Psoas muscle (tissue), 8 donors: ENCODE results near the gene IKZF5. TPM values are rescaled to one million over a fixed set of nuclear protein-coding genes. Genes with fewer than 3 reads are reported as not detected.

Source experiments
- ATAC-seq, 4 donors: fragments of 200-7000 bp; cut with Tn5 transposase; one replicate each; pipeline ENCODE4 v1.9.1; 2020; ENCODE audit warnings: moderate library complexity in 3 of 4, mild to moderate bottlenecking in 2 of 4
- DNase-seq, 2 donors: peaks; one replicate each; pipeline ENCODE4 v3.0.0-alpha.2; 2020
- H3K27ac ChIP-seq: fragments of 200-600 bp; one replicate; pipeline ENCODE4 v1.8.0; 2022
- H3K27me3 ChIP-seq, 3 donors: fragments of 200-600 bp in 1 of 3; one replicate each; pipeline versions ENCODE4 v1.6.1 to v1.8.0; 2013 to 2022; ENCODE audit warnings: low read length in 2 of 3, mild to moderate bottlenecking in 2 of 3, moderate library complexity in 1 of 3; ENCODE audit not compliant: insufficient read depth in 3 of 3
- H3K36me3 ChIP-seq, 2 donors: fragments of 200-600 bp in 1 of 2; one replicate each; pipeline versions ENCODE4 v1.6.1 to v1.8.0; 2013 to 2022; ENCODE audit warnings: low read depth in 1 of 2, mild to moderate bottlenecking in 1 of 2, moderate library complexity in 1 of 2; ENCODE audit not compliant: insufficient read depth in 1 of 2
- H3K4me1 ChIP-seq: fragments of 200-600 bp; one replicate; pipeline ENCODE4 v1.8.0; 2022
- H3K4me3 ChIP-seq: fragments of 200-600 bp; one replicate; pipeline ENCODE4 v1.8.0; 2022; ENCODE audit warnings: mild to moderate bottlenecking
- H3K9me3 ChIP-seq: fragments of 200-600 bp; one replicate; pipeline ENCODE4 v1.8.0; 2022
- WGBS, 3 donors: extraction: QIAGEN DNeasy Blood & Tissue Kit; methylation state at CpG; one replicate each; pipeline versions ENCODE4 v1.1.6 to v1.1.7; 2013; 5-methylcytosine and 5-hydroxymethylcytosine counted together
- intact Hi-C, 2 donors: fragments of 100-400 bp; cut with DNase I; formaldehyde crosslinking; loops; one replicate each; pipeline versions ENCODE4 v1.11.0 to v1.14.2; 2022
- polyA plus RNA-seq, 3 donors: library from polyadenylated mRNA; stranded (reverse); fragments of 200-250 nt; gene quantifications; one replicate each; pipeline ENCODE4 v1.2.3, GENCODE V29; 2013
- total RNA-seq, 4 donors: library from RNA; stranded (reverse); fragmentation: NEBNext Ultra II Directional in 2 of 4; extraction: Animal tissue kit (Norgen Biotek cat#: 25700) in 2 of 4; gene quantifications; one replicate each; pipeline versions ENCODE4 v1.2.1 to v1.2.4, GENCODE V29; 2021 to 2023
- TF ChIP-seq, protein P1 (sequence below): fragments of 200-600 bp; IDR thresholded peaks from one replicate; pipeline ENCODE4 v1.8.0; 2022; ENCODE audit warnings: antibody characterized with exemption
- donor health status: healthy with polysubstance abuse.
- donor health status: DM: no; HTN: no; CAD: no; lungs with moderate emphysema.
- donor health status: Bipolar disorder and iron deficiency.
- donor health status: healthy.
- donor health status: DM: yes; HTN: yes; CAD: no.
- donor health status: DM: no; HTN: no; CAD: no.
- donor health status: DM: no; HTN: no; CAD: no.
- donor health status: DM: yes; HTN: yes; CAD: no.

The IKZF5 gene
- total and polyA plus RNA-seq, 7 donors = 4.9 to 20.1 (median 11.2) TPM

DNA sequence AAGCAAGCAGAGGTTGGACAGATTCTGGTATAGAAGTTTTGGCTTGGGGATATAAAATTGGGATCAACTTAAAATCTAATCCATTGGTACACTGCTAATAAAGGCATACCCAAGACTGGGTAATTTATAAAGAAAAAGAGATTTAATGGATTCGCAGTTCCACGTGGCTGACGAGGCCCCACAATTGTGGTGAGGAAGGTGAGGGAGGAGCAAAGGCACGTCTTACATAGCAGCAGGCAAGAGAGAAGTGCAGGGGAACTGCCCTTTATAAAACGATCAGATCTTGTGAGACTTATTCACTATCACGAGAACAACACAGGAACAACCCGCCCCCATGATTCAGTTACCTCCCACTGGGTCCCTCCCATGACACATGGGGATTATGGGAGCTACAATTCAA lies 9.9 kb upstream of the IKZF5 start:
- Histone ChIP-seq H3K27me3 (no peaks in the 10 kb centered on the region), H3K9me3 (no peaks in the 10 kb centered on the region), H3K4me3 (no peak overlapping the region), H3K4me1 (no peaks in the 10 kb centered on the region), H3K27ac (no peak overlapping the region), H3K36me3 (no peaks in the 10 kb centered on the region)
- intact Hi-C loops = loop anchor here in 1 of 2 donors (10.0 kb wide), 1 partner anchor 136 kb away; the partner anchor contains the start of gene BUB3
- 84 to 91% (median 89%) methylated on average over 7 of the region's 7 CpGs for WGBS, 3 donors
- TF ChIP-seq, protein P1, sequence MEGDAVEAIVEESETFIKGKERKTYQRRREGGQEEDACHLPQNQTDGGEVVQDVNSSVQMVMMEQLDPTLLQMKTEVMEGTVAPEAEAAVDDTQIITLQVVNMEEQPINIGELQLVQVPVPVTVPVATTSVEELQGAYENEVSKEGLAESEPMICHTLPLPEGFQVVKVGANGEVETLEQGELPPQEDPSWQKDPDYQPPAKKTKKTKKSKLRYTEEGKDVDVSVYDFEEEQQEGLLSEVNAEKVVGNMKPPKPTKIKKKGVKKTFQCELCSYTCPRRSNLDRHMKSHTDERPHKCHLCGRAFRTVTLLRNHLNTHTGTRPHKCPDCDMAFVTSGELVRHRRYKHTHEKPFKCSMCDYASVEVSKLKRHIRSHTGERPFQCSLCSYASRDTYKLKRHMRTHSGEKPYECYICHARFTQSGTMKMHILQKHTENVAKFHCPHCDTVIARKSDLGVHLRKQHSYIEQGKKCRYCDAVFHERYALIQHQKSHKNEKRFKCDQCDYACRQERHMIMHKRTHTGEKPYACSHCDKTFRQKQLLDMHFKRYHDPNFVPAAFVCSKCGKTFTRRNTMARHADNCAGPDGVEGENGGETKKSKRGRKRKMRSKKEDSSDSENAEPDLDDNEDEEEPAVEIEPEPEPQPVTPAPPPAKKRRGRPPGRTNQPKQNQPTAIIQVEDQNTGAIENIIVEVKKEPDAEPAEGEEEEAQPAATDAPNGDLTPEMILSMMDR = no peak
- ATAC-seq (no peak), DNase-seq (no peak)

- no peaks in the 10 kb centered on the region for H3K4me1 ChIP-seq
- no peak overlapping the region for H3K27ac ChIP-seq
- H3K27me3 ChIP-seq = no peaks in the 10 kb centered on the region
- H3K36me3 ChIP-seq = peaks cover 0 to 4% of the 10 kb centered on the region in 2 donors
- intact Hi-C loops = loop anchor here in 1 of 2 donors (10.0 kb wide), 1 partner anchor 137 kb away; the partner anchor contains the start of gene BUB3
- WGBS, 3 donors = 72 to 76% (median 75%) methylated on average over 9 of the region's 9 CpGs
- TF ChIP-seq, protein P1 = no peak
- DNase-seq (no peak), ATAC-seq (no peak)
- no peaks in the 10 kb centered on the region for H3K9me3 ChIP-seq
- no peak overlapping the region for H3K4me3 ChIP-seq
These were observed 9.0 kb upstream of the IKZF5 start for GRCh38 chr10:123017421-123018165.

GRCh38 chr10:123016228-123016627 lies 7.6 kb upstream of the IKZF5 start:
- Histone ChIP-seq H3K27ac (no peak overlapping the region), H3K4me1 (no peaks in the 10 kb centered on the region), H3K4me3 (no peak overlapping the region), H3K9me3 (no peaks in the 10 kb centered on the region), H3K36me3 (peaks cover 0 to 5% of the 10 kb centered on the region in 2 donors), H3K27me3 (no peaks in the 10 kb centered on the region)
- no peak for DNase-seq
- TF ChIP-seq, protein P1 = no peak
- WGBS, 3 donors = 92 to 97% (median 95%) methylated on average over 4 of the region's 4 CpGs
- ATAC-seq = no peak
- intact Hi-C loops = loop anchor here in 1 of 2 donors (10.0 kb wide), 1 partner anchor 139 kb away; the partner anchor contains the start of gene BUB3

DNA sequence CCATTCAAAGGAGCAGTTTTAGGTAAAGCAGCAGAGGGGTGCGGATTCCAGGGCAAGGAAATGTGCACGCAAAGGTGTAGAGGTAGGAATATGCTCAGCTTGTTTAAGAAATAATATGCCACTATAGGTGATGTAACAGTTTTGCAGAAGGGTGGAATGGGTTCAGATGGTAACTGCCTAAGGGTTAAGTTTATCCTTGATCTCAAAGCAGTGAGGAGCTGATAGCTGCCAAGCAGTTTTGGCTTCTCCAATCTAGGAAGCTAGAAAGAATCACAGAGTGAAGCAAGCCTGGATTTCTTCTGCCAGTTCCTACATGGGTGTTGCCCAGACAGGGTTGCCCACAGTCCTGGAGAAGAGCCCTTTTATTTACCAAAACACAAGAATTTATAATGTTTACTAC lies 6.2 kb upstream of the IKZF5 start:
- Histone ChIP-seq H3K4me1 (peaks cover 9% of the 10 kb centered on the region), H3K9me3 (no peaks in the 10 kb centered on the region), H3K27me3 (no peaks in the 10 kb centered on the region), H3K27ac (no peak overlapping the region), H3K4me3 (no peak overlapping the region), H3K36me3 (peaks cover 0 to 5% of the 10 kb centered on the region in 2 donors)
- intact Hi-C loops = loop anchor here in 1 of 2 donors (10.0 kb wide), 1 partner anchor 140 kb away; the partner anchor contains the start of gene BUB3
- DNase-seq = no peak
- ATAC-seq = no peak
- 97 to 98% (median 98%) methylated on average over 2 of the region's 2 CpGs for whole genome bisulfite sequencing, 3 donors
- TF ChIP-seq, protein P1 = no peak
